ENCODE data around the gene SMS. TPM values are rescaled to one million over a fixed set of nuclear protein-coding genes. Genes with fewer than 3 reads are reported as not detected.

The SMS gene
- total and polyA plus RNA-seq, 10 of the 15 experiments (the other 5 are each of a cell fraction or from before 2014, with no cell fraction given) = 55.8 to 156 (median 114) TPM

DNA sequence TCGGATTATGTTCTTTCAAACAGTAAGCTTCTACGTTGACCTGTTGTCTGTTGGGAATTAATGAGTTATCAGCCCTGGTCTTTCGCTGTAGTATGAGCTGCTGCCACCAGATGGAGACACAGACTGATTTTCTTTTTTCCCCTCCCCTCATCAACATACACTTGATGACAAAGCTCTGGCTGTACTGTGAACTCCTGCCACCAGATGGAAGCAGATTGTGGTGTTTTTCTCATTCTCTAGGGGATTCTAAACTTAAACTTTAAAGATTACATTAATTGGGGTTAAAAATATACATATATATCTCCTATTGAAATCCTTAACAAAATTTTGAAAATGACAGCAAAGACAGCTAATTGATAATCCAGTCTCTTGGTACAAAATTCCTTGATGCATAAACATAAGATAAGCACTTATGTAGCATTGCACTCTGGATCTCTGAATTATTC, 44.8 kb downstream of the SMS start (continued):
- TF ChIP-seq, protein P1, sequence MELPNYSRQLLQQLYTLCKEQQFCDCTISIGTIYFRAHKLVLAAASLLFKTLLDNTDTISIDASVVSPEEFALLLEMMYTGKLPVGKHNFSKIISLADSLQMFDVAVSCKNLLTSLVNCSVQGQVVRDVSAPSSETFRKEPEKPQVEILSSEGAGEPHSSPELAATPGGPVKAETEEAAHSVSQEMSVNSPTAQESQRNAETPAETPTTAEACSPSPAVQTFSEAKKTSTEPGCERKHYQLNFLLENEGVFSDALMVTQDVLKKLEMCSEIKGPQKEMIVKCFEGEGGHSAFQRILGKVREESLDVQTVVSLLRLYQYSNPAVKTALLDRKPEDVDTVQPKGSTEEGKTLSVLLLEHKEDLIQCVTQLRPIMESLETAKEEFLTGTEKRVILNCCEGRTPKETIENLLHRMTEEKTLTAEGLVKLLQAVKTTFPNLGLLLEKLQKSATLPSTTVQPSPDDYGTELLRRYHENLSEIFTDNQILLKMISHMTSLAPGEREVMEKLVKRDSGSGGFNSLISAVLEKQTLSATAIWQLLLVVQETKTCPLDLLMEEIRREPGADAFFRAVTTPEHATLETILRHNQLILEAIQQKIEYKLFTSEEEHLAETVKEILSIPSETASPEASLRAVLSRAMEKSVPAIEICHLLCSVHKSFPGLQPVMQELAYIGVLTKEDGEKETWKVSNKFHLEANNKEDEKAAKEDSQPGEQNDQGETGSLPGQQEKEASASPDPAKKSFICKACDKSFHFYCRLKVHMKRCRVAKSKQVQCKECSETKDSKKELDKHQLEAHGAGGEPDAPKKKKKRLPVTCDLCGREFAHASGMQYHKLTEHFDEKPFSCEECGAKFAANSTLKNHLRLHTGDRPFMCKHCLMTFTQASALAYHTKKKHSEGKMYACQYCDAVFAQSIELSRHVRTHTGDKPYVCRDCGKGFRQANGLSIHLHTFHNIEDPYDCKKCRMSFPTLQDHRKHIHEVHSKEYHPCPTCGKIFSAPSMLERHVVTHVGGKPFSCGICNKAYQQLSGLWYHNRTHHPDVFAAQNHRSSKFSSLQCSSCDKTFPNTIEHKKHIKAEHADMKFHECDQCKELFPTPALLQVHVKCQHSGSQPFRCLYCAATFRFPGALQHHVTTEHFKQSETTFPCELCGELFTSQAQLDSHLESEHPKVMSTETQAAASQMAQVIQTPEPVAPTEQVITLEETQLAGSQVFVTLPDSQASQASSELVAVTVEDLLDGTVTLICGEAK (IDR thresholded peaks at IDR 0.05; ENCODE audit: borderline replicate concordance) = no peak
- TF ChIP-seq MTA3 (IDR thresholded peaks at IDR 0.05; ENCODE audit: borderline replicate concordance, low read length) (no peak), STAT1 (conservative IDR thresholded peaks at IDR 0.05) (no peak), PML (IDR thresholded peaks at IDR 0.05; ENCODE audit: low read length) (no peak), SP1 (IDR thresholded peaks at IDR 0.05; ENCODE audit: low read depth, low read length) (peak; percentile 23), BMI1 (IDR thresholded peaks at IDR 0.05; ENCODE audit: borderline replicate concordance) (no peak), HDGF (IDR thresholded peaks at IDR 0.05) (no peak), EGR1 (IDR thresholded peaks at IDR 0.05; ENCODE audit: borderline replicate concordance in 1 of 2, low read depth in 2 of 2, low read length in 2 of 2) (no peak), CHD2 (IDR thresholded peaks at IDR 0.05; ENCODE audit: borderline replicate concordance, low read depth, low read length) (no peak), SMARCA5 (IDR thresholded peaks at IDR 0.05) (0 out of 2 replicates have a peak, but pooled peaks have one; percentile 25), HCFC1 (IDR thresholded peaks at IDR 0.05; ENCODE audit: low read length) (no peak), BHLHE40 (IDR thresholded peaks at IDR 0.05; ENCODE audit: borderline replicate concordance in 1 of 2, low read depth in 2 of 2, low read length in 1 of 2) (no peak), DPF2 (IDR thresholded peaks at IDR 0.05) (no peak), CBX5 (IDR thresholded peaks at IDR 0.05; ENCODE audit: low read depth) (no peak), FOXK2 (IDR thresholded peaks at IDR 0.05) (no peak), CREM (IDR thresholded peaks at IDR 0.05; ENCODE audit: low read depth) (0 out of 2 replicates have a peak, but pooled peaks have one; percentile 22), CEBPB (IDR thresholded peaks at IDR 0.05; ENCODE audit: borderline replicate concordance in 1 of 2, low read depth in 2 of 2, low read length in 2 of 2) (no peak)
- TF ChIP-seq, protein P2, sequence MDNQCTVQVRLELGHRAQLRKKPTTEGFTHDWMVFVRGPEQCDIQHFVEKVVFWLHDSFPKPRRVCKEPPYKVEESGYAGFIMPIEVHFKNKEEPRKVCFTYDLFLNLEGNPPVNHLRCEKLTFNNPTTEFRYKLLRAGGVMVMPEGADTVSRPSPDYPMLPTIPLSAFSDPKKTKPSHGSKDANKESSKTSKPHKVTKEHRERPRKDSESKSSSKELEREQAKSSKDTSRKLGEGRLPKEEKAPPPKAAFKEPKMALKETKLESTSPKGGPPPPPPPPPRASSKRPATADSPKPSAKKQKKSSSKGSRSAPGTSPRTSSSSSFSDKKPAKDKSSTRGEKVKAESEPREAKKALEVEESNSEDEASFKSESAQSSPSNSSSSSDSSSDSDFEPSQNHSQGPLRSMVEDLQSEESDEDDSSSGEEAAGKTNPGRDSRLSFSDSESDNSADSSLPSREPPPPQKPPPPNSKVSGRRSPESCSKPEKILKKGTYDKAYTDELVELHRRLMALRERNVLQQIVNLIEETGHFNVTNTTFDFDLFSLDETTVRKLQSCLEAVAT (IDR thresholded peaks at IDR 0.05) = peak; percentile 18; the same call in 1 of the 2 replicates
- TF ChIP-seq, protein P3, sequence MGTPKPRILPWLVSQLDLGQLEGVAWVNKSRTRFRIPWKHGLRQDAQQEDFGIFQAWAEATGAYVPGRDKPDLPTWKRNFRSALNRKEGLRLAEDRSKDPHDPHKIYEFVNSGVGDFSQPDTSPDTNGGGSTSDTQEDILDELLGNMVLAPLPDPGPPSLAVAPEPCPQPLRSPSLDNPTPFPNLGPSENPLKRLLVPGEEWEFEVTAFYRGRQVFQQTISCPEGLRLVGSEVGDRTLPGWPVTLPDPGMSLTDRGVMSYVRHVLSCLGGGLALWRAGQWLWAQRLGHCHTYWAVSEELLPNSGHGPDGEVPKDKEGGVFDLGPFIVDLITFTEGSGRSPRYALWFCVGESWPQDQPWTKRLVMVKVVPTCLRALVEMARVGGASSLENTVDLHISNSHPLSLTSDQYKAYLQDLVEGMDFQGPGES (IDR thresholded peaks at IDR 0.05) = no peak
- TF ChIP-seq, protein P4, sequence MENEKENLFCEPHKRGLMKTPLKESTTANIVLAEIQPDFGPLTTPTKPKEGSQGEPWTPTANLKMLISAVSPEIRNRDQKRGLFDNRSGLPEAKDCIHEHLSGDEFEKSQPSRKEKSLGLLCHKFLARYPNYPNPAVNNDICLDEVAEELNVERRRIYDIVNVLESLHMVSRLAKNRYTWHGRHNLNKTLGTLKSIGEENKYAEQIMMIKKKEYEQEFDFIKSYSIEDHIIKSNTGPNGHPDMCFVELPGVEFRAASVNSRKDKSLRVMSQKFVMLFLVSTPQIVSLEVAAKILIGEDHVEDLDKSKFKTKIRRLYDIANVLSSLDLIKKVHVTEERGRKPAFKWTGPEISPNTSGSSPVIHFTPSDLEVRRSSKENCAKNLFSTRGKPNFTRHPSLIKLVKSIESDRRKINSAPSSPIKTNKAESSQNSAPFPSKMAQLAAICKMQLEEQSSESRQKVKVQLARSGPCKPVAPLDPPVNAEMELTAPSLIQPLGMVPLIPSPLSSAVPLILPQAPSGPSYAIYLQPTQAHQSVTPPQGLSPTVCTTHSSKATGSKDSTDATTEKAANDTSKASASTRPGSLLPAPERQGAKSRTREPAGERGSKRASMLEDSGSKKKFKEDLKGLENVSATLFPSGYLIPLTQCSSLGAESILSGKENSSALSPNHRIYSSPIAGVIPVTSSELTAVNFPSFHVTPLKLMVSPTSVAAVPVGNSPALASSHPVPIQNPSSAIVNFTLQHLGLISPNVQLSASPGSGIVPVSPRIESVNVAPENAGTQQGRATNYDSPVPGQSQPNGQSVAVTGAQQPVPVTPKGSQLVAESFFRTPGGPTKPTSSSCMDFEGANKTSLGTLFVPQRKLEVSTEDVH (IDR thresholded peaks at IDR 0.05; ENCODE audit: low read depth, partially characterized antibody) = peak; percentile 55
- TF ChIP-seq, protein P5, sequence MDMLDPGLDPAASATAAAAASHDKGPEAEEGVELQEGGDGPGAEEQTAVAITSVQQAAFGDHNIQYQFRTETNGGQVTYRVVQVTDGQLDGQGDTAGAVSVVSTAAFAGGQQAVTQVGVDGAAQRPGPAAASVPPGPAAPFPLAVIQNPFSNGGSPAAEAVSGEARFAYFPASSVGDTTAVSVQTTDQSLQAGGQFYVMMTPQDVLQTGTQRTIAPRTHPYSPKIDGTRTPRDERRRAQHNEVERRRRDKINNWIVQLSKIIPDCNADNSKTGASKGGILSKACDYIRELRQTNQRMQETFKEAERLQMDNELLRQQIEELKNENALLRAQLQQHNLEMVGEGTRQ (IDR thresholded peaks at IDR 0.05; ENCODE audit: borderline replicate concordance, low read depth, low read length) = no peak
